SK-N-SH (cell line): ENCODE results near the gene DNAH3. TPM values are rescaled to one million over a fixed set of nuclear protein-coding genes. Genes with fewer than 3 reads are reported as not detected.
"Not testable (repeated sequence)": the region's sequence is repeated elsewhere in the genome, so short reads cannot be mapped to it uniquely, and the experiment has no call there.

Experiments
- CTCF ChIA-PET: fragments of 300-600, 350-600 bp; formaldehyde crosslinking; extraction: SDS; loops from one replicate; lab custom pipeline; 2021; lab: Yijun Ruan, JAX
- POLR2A ChIA-PET: fragments of 350-600 bp; sonication (Branson Sonifier 250); formaldehyde crosslinking; extraction: SDS; loops from one replicate; lab custom pipeline; 2020; ENCODE audit warnings: antibody characterized with exemption, inconsistent platforms; lab: Yijun Ruan, JAX
- DNase-seq: peaks from one replicate; pipeline ENCODE4 v3.0.0; 2012
- H2AFZ ChIP-seq: fragments of 200-600 bp; sonication (generic); 2 replicates; pipeline ENCODE4 v1.8.1; 2016; ENCODE audit warnings: antibody characterized with exemption, mild to moderate bottlenecking, low read depth
- H3F3A ChIP-seq: fragments of 200-600 bp; sonication (generic); replicated peaks from 2 replicates; pipeline ENCODE3; 2016; ENCODE audit warnings: antibody characterized with exemption, mild to moderate bottlenecking; ENCODE audit not compliant: insufficient read depth
- H3K27ac ChIP-seq, 2 experiments: fragments of 200-500 bp in 1 of 2; fragments of 200-600 bp in 1 of 2; sonication (Bioruptor generic) in 1 of 2; sonication (generic), shearing (Covaris generic) in 1 of 2; 2 replicates each; pipeline versions ENCODE4 v1.5.1 to v1.6.1; 2014 to 2016; ENCODE audit warnings: low read depth in 2 of 2, inconsistent platforms in 1 of 2, low read length in 1 of 2, mild to moderate bottlenecking in 1 of 2, mixed read lengths in 1 of 2
- H3K27me3 ChIP-seq: fragments of 200-600 bp; sonication (generic), shearing (Covaris generic); 2 replicates; pipeline ENCODE4 v1.6.1; 2016; ENCODE audit warnings: mixed run types; ENCODE audit not compliant: insufficient read depth
- H3K36me3 ChIP-seq, 2 experiments: fragments of 200-500 bp in 1 of 2; fragments of 200-600 bp in 1 of 2; sonication (Bioruptor generic) in 1 of 2; sonication (generic) in 1 of 2; replicated peaks in 1 of 2; 2 replicates each; pipeline versions ENCODE3 to v1.5.1; 2014 to 2016; ENCODE audit warnings: low read length in 1 of 2, mild to moderate bottlenecking in 1 of 2; ENCODE audit not compliant: insufficient read depth in 2 of 2, control insufficient read depth in 1 of 2
- H3K4me1 ChIP-seq, 2 experiments: fragments of 200-500 bp in 1 of 2; fragments of 200-600 bp in 1 of 2; sonication (Bioruptor generic) in 1 of 2; sonication (generic), shearing (Covaris generic) in 1 of 2; 2 replicates each; pipeline versions ENCODE4 v1.5.1 to v1.6.1; 2014 to 2016; ENCODE audit warnings: low read depth in 1 of 2, low read length in 1 of 2, mixed run types in 1 of 2; ENCODE audit not compliant: insufficient read depth in 2 of 2, control insufficient read depth in 1 of 2
- H3K4me2 ChIP-seq: fragments of 200-600 bp; sonication (generic), shearing (Covaris generic); 2 replicates; pipeline ENCODE4 v1.6.1; 2017; ENCODE audit warnings: mixed run types
- H3K4me3 ChIP-seq, 2 experiments: fragments of 200-500 bp in 1 of 2; fragments of 200-600 bp in 1 of 2; sonication (Bioruptor generic) in 1 of 2; sonication (generic), shearing (Covaris generic) in 1 of 2; 2 replicates each; pipeline versions ENCODE4 v1.5.1 to v1.8.1; 2014 to 2016; ENCODE audit warnings: low read depth in 2 of 2, inconsistent platforms in 1 of 2, low read length in 1 of 2, mild to moderate bottlenecking in 1 of 2, mixed read lengths in 1 of 2, moderate library complexity in 1 of 2
- H3K79me2 ChIP-seq: fragments of 200-600 bp; sonication (generic); 2 replicates; pipeline ENCODE4 v1.8.1; 2017; ENCODE audit warnings: mild to moderate bottlenecking; ENCODE audit not compliant: insufficient read depth
- H3K9ac ChIP-seq: fragments of 200-600 bp; sonication (generic); 2 replicates; pipeline ENCODE4 v1.6.1; 2017; ENCODE audit warnings: mixed run types
- H3K9me2 ChIP-seq: fragments of 200-600 bp; sonication (generic); 2 replicates; pipeline ENCODE4 v1.6.1; 2017; ENCODE audit warnings: mixed run types
- H3K9me3 ChIP-seq: fragments of 200-600 bp; sonication (generic); 2 replicates; pipeline ENCODE4 v1.6.1; 2017; ENCODE audit warnings: mixed run types, mild to moderate bottlenecking, moderate library complexity
- H4K20me1 ChIP-seq: fragments of 200-600 bp; sonication (generic); 2 replicates; pipeline ENCODE4 v1.6.1; 2017; ENCODE audit warnings: mild to moderate bottlenecking, mixed run types; ENCODE audit not compliant: insufficient read depth
- ELF1 ChIP-seq: IDR thresholded peaks from 2 replicates; pipeline ENCODE4 v1.4.0; 2012
- EP300 ChIP-seq, 2 experiments: IDR thresholded peaks; 2 replicates each; pipeline versions ENCODE4 v1.4.0 to v1.6.1; 2012; ENCODE audit warnings: borderline replicate concordance in 1 of 2, low read depth in 1 of 2, low read length in 1 of 2
- EZH2phosphoT487 ChIP-seq: fragments of 200-600 bp; sonication (generic); IDR thresholded peaks from 2 replicates; pipeline ENCODE4 v1.6.1; 2017; ENCODE audit warnings: low read depth, mixed run types, mild to moderate bottlenecking, antibody characterized with exemption, moderate library complexity, borderline replicate concordance
- FOXM1 ChIP-seq: IDR thresholded peaks from 2 replicates; pipeline ENCODE4 v1.4.0; 2012; ENCODE audit warnings: low read depth, mild to moderate bottlenecking
- MEF2A ChIP-seq: IDR thresholded peaks from 2 replicates; pipeline ENCODE4 v1.4.0; 2012; ENCODE audit warnings: low read depth, borderline replicate concordance
- MXI1 ChIP-seq: IDR thresholded peaks from 2 replicates; pipeline ENCODE4 v1.6.1; 2012; ENCODE audit warnings: mild to moderate bottlenecking, low read depth, low read length, improper control_type of control experiment
- NRF1 ChIP-seq: IDR thresholded peaks from 2 replicates; pipeline ENCODE4 v1.6.1; 2012; ENCODE audit warnings: low read depth, mild to moderate bottlenecking, low read length
- POLR2AphosphoS5 ChIP-seq: IDR thresholded peaks from 2 replicates; pipeline ENCODE4 v1.6.1; 2012; ENCODE audit warnings: low read depth, low read length
- RAD21 ChIP-seq: IDR thresholded peaks from 2 replicates; pipeline ENCODE4 v1.6.1; 2012; ENCODE audit warnings: mild to moderate bottlenecking, low read length
- RXRA ChIP-seq: IDR thresholded peaks from 2 replicates; pipeline ENCODE4 v1.4.0; 2012; ENCODE audit warnings: low read depth, mild to moderate bottlenecking, borderline replicate concordance
- SIN3A ChIP-seq: IDR thresholded peaks from 2 replicates; pipeline ENCODE4 v1.6.1; 2012; ENCODE audit warnings: low read depth, mild to moderate bottlenecking, low read length, moderate library complexity, borderline replicate concordance
- TAF1 ChIP-seq: IDR thresholded peaks from 2 replicates; pipeline ENCODE4 v1.6.1; 2012; ENCODE audit warnings: low read depth, mild to moderate bottlenecking, low read length, moderate library complexity, borderline replicate concordance
- TCF12 ChIP-seq: IDR thresholded peaks from 2 replicates; pipeline ENCODE4 v1.4.0; 2012
- WGBS: methylation state at CpG from one replicate; pipeline ENCODE4 v1.1.6; 2017; ENCODE audit warnings: low lambda C conversion rate; 5-methylcytosine and 5-hydroxymethylcytosine counted together
- polyA plus RNA-seq, 3 experiments: library from polyadenylated mRNA; depleted of rRNA; stranded (reverse); fragments of >200 nt; gene quantifications; 2 replicates each; pipeline ENCODE4 v1.2.3, GENCODE V29; 2012
- TF ChIP-seq, protein P1 (sequence below): IDR thresholded peaks from 2 replicates; pipeline ENCODE4 v1.6.1; 2012; ENCODE audit warnings: mild to moderate bottlenecking, low read depth, low read length, moderate library complexity
- TF ChIP-seq, protein P2 (sequence below): fragments of 150-350 bp; IDR thresholded peaks from 2 replicates; pipeline ENCODE4 v1.6.1; 2016; ENCODE audit warnings: mild to moderate bottlenecking, low read depth, low read length
- TF ChIP-seq, protein P3 (sequence below): fragments of 150-350 bp; IDR thresholded peaks from 2 replicates; pipeline ENCODE4 v1.6.1; 2017; ENCODE audit warnings: antibody characterized with exemption, low read length, low read depth, borderline replicate concordance
- TF ChIP-seq, protein P4 (sequence below): IDR thresholded peaks from 2 replicates; pipeline ENCODE4 v1.4.0; 2012; ENCODE audit warnings: low read depth, borderline replicate concordance

DNAH3 gene
- polyA plus RNA-seq, 1 of the 3 experiments (the other 2 are of a cell fraction): not detected

DNA sequence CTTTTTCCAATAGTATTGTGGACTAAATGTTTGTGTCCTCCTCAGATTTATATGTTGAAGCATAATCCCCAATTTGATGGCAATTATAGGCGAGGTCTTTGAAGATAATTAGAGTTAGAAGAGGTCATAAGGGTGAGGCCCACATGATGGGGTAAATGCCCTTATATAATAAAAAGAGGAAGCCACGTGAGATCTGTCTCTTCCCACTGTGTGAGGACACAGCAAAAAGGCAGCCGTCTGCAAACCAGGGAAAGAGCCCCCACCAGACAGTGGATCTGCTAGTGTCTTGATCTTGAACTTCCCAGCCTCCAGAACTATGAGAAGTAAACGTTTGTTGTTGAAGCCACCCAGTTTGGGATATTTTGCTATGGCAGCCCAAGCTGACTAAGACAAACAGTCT lies 174.1 kb downstream of the DNAH3 start:
- WGBS: 26% methylated on average over 4 of the region's 4 CpGs
- Histone ChIP-seq H3K4me2 (no peak overlapping the region), H2AFZ (no peak overlapping the region), H4K20me1 (no peaks in the 10 kb centered on the region), H3K4me1 (no peaks in the 10 kb centered on the region), H3K79me2 (no peaks in the 10 kb centered on the region), H3K4me3 (no peak overlapping the region), H3K27me3 (no peaks in the 10 kb centered on the region), H3K9ac (no peak overlapping the region), H3K36me3 (no peaks in the 10 kb centered on the region), H3K9me3 (no peaks in the 10 kb centered on the region), H3F3A (no peaks in the 10 kb centered on the region), H3K9me2 (no peaks in the 10 kb centered on the region), H3K27ac (no peak overlapping the region)
- TF ChIP-seq SIN3A: no peak
- no peak for TF ChIP-seq RAD21
- TF ChIP-seq, protein P1, sequence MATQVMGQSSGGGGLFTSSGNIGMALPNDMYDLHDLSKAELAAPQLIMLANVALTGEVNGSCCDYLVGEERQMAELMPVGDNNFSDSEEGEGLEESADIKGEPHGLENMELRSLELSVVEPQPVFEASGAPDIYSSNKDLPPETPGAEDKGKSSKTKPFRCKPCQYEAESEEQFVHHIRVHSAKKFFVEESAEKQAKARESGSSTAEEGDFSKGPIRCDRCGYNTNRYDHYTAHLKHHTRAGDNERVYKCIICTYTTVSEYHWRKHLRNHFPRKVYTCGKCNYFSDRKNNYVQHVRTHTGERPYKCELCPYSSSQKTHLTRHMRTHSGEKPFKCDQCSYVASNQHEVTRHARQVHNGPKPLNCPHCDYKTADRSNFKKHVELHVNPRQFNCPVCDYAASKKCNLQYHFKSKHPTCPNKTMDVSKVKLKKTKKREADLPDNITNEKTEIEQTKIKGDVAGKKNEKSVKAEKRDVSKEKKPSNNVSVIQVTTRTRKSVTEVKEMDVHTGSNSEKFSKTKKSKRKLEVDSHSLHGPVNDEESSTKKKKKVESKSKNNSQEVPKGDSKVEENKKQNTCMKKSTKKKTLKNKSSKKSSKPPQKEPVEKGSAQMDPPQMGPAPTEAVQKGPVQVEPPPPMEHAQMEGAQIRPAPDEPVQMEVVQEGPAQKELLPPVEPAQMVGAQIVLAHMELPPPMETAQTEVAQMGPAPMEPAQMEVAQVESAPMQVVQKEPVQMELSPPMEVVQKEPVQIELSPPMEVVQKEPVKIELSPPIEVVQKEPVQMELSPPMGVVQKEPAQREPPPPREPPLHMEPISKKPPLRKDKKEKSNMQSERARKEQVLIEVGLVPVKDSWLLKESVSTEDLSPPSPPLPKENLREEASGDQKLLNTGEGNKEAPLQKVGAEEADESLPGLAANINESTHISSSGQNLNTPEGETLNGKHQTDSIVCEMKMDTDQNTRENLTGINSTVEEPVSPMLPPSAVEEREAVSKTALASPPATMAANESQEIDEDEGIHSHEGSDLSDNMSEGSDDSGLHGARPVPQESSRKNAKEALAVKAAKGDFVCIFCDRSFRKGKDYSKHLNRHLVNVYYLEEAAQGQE: no peak
- no peak for TF ChIP-seq TCF12
- TF ChIP-seq MEF2A: no peak
- TF ChIP-seq TAF1: no peak
- TF ChIP-seq MXI1: no peak
- no peak for TF ChIP-seq EP300 (IDR thresholded peaks at IDR 0.05; ENCODE audit: borderline replicate concordance in 1 of 2, low read depth in 1 of 2, low read length in 1 of 2)
- no peak for DNase-seq
- ChIA-PET CTCF (no interaction called here), POLR2A (no interaction called here)

DNA sequence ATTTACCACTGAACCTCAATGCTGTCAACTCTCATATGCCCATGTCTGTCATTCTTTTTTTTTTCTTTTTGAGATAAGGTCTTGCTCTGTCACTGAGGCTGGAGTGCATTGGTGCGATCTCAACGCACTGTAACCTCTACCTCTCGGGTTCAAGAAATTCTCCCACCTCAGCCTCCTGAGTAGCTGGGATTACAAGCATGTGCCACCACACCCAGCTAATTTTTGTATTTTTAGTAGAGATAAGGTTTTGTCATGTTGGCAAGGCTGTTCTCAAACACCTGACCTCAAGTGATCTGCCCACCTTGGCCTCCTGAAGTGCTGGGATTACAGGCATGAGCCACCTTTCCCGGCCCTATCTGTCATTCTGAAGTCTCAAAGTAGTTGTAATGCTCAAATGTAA lies 177.4 kb downstream of the DNAH3 start:
- H3K4me1 ChIP-seq, DNase-seq, H3K9me3 ChIP-seq, H3K9me2 ChIP-seq, H3K27ac ChIP-seq, POLR2A ChIA-PET, H3K79me2 ChIP-seq, H2AFZ ChIP-seq, H3K4me3 ChIP-seq, H3F3A ChIP-seq, H3K27me3 ChIP-seq, H3K36me3 ChIP-seq, H3K4me2 ChIP-seq, CTCF ChIA-PET, H4K20me1 ChIP-seq, H3K9ac ChIP-seq: not testable (repeated sequence)
- 68% methylated on average over 4 of the region's 4 CpGs for WGBS

DNA sequence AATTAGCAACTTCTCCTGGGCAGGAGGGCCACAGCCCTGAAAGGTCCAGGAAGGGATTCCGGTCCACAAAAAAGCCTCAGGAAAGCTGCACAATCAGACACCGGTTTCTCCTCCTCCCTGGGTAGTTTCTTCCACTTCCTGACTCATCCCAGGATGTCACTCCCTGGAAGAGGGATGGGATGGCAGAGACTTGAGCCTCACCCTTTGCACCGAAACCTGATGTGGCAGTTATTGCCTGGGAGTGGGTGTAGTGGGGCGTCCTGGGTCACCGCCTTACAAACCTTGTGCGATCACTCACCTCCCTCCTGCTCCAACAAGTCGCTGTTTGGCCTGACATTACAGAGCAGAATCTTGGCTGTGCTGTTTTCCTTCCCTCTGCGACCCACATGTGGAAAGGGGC lies 179.2 kb downstream of the DNAH3 start:
- Histone ChIP-seq H2AFZ (no peak overlapping the region), H3K27me3 (no peaks in the 10 kb centered on the region), H4K20me1 (no peaks in the 10 kb centered on the region), H3F3A (no peaks in the 10 kb centered on the region), H3K4me1 (no peaks in the 10 kb centered on the region), H3K27ac (no peak overlapping the region), H3K4me2 (no peak overlapping the region), H3K9ac (no peak overlapping the region), H3K9me3 (no peaks in the 10 kb centered on the region), H3K36me3 (no peaks in the 10 kb centered on the region), H3K9me2 (no peaks in the 10 kb centered on the region), H3K4me3 (no peak overlapping the region), H3K79me2 (no peaks in the 10 kb centered on the region)
- ChIA-PET CTCF (no interaction called here), POLR2A (no interaction called here)
- 85% methylated on average over 8 of the region's 8 CpGs for WGBS
- TF ChIP-seq, protein P2, sequence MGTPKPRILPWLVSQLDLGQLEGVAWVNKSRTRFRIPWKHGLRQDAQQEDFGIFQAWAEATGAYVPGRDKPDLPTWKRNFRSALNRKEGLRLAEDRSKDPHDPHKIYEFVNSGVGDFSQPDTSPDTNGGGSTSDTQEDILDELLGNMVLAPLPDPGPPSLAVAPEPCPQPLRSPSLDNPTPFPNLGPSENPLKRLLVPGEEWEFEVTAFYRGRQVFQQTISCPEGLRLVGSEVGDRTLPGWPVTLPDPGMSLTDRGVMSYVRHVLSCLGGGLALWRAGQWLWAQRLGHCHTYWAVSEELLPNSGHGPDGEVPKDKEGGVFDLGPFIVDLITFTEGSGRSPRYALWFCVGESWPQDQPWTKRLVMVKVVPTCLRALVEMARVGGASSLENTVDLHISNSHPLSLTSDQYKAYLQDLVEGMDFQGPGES: no peak
- TF ChIP-seq RXRA: no peak
- no peak for TF ChIP-seq ELF1
- TF ChIP-seq, protein P3, sequence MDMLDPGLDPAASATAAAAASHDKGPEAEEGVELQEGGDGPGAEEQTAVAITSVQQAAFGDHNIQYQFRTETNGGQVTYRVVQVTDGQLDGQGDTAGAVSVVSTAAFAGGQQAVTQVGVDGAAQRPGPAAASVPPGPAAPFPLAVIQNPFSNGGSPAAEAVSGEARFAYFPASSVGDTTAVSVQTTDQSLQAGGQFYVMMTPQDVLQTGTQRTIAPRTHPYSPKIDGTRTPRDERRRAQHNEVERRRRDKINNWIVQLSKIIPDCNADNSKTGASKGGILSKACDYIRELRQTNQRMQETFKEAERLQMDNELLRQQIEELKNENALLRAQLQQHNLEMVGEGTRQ: no peak
- no peak for TF ChIP-seq FOXM1
- no peak for TF ChIP-seq POLR2AphosphoS5
- TF ChIP-seq, protein P4, sequence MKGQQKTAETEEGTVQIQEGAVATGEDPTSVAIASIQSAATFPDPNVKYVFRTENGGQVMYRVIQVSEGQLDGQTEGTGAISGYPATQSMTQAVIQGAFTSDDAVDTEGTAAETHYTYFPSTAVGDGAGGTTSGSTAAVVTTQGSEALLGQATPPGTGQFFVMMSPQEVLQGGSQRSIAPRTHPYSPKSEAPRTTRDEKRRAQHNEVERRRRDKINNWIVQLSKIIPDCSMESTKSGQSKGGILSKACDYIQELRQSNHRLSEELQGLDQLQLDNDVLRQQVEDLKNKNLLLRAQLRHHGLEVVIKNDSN: no peak
- no peak for TF ChIP-seq EZH2phosphoT487
- TF ChIP-seq NRF1: no peak
- no peak for TF ChIP-seq EP300 (IDR thresholded peaks at IDR 0.05; ENCODE audit: borderline replicate concordance in 1 of 2, low read depth in 1 of 2, low read length in 1 of 2)
- DNase-seq: no peak
